Brain microvascular endothelial cell (primary cell): Measurements from ENCODE around the gene POLR3K.

Experiments used
- DNase-seq: peaks from one replicate; pipeline ENCODE4 v3.0.0-alpha.2; 2020
- H3K27ac ChIP-seq: fragments of 250-450 bp; sonication (Bioruptor Pico); 2 replicates; pipeline ENCODE4 v1.5.1; 2020; ENCODE audit warnings: mild to moderate bottlenecking, moderate library complexity
- H3K27me3 ChIP-seq: fragments of 250-450 bp; sonication (Bioruptor Pico); replicated peaks from 2 replicates; pipeline ENCODE4 v1.5.1; 2020; ENCODE audit warnings: mild to moderate bottlenecking
- H3K36me3 ChIP-seq: fragments of 250-450 bp; sonication (Bioruptor Pico); replicated peaks from 2 replicates; pipeline ENCODE4 v1.5.1; 2020; ENCODE audit warnings: mild to moderate bottlenecking
- H3K4me3 ChIP-seq: 2 replicates; pipeline ENCODE4 v1.5.1; 2011; ENCODE audit warnings: low read depth, mild to moderate bottlenecking, control low read depth, low read length, moderate library complexity
- in situ Hi-C: cut with HindIII; loops from 2 replicates; pipeline ENCODE4 v1.10.0; 2017; ENCODE audit warnings: low sequenced_read_pairs, low pct_ligation_motif_present
- TF ChIP-seq, protein P1 (sequence below): IDR thresholded peaks from 2 replicates; pipeline ENCODE4 v1.5.1; 2011; ENCODE audit warnings: low read depth, mild to moderate bottlenecking, moderate library complexity, low read length, control low read depth, inconsistent platforms; ENCODE audit errors: missing control alignments

POLR3K gene

DNA sequence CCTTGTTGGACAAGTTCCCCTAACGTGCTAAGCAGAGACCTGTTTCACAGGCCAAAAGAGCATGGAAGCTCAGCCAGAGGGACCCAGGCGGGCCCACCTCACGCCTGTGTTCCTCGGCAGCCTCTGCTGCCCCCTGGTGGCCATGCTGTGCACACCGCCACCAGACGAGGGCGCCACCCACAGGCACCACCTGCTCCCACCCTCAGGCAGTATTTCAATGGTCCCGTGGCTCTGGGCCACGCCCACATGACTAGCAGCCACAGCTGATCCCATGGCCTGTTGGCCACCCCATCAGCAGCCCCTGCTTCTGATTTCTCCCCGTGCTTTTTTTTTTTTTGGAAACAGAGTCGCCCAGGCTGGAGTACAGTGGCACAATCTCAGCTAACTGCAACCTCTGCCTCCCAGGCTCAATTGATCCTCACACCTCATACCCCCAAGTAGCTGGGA lies 43.5 kb upstream of the POLR3K start:
- peaks cover 12% of the 10 kb centered on the region for H3K36me3 ChIP-seq
- H3K27me3 ChIP-seq = no peaks in the 10 kb centered on the region
- in situ Hi-C loops = no loop called here
- no peak overlapping the region for H3K4me3 ChIP-seq
- peak; percentile 74 for DNase-seq
- TF ChIP-seq, protein P1, sequence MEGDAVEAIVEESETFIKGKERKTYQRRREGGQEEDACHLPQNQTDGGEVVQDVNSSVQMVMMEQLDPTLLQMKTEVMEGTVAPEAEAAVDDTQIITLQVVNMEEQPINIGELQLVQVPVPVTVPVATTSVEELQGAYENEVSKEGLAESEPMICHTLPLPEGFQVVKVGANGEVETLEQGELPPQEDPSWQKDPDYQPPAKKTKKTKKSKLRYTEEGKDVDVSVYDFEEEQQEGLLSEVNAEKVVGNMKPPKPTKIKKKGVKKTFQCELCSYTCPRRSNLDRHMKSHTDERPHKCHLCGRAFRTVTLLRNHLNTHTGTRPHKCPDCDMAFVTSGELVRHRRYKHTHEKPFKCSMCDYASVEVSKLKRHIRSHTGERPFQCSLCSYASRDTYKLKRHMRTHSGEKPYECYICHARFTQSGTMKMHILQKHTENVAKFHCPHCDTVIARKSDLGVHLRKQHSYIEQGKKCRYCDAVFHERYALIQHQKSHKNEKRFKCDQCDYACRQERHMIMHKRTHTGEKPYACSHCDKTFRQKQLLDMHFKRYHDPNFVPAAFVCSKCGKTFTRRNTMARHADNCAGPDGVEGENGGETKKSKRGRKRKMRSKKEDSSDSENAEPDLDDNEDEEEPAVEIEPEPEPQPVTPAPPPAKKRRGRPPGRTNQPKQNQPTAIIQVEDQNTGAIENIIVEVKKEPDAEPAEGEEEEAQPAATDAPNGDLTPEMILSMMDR = peak; percentile 100
- no peak overlapping the region for H3K27ac ChIP-seq

DNA sequence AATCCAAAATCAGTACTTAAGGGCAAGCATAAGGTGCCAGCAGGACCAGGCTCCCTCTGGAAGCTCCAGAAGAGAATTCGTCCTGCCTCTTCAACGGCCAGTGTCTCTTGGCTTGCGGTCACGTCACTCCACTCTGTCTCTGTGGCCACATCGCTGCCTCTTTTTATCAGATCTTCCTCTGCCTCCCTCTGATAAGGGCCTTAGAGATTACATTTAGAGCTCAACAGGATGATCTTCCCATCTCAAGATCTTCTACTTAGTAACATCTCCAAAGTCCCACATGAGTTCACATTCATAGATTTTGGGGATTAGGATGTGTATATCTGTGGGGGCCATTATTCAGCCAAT lies 41.5 kb upstream of the POLR3K start:
- peaks cover 17% of the 10 kb centered on the region for H3K36me3 ChIP-seq
- in situ Hi-C loops = no loop called here
- TF ChIP-seq, protein P1 = no peak

DNA sequence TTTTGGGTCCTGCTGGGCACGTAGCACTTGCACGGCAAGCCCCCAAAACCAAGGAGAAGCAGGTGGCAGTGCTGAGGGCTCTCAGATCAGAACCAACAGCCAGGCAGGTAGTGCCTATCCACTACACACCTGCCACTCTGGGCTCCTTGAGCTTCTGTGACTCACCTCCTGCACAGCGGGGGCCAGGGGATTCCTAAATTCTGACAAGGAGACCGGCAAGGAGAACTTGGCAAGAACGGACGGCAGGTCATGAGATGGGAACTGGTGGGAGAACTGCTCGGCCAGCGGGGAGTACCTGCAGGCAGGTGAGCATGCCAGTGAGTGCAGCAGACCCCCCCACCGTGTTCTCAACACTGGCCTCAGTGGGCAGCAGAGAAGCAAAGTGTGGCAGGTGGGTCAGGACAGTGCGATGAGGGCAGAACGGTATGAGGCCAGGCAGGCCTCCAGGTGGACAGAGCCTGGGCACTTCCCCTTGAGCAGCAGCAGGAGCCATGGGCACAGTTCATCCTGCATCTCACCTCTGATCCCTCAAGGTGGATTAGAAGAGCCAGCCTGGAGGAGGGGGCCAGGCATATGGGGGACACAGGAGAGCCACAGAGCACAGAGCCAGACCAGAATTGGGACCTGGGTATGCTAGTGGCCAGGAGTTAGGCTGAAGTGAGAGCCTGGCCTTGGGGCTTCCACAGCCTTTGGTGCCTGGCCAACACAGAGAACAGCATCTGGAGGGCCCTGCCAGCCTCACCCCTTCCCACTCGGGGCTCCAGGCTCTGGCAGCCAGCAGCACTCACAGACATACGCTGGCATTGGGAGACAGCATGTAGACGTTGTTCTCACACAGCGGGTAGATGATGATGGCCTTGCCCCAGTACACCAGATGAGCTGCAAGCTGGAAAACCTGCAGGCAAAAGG lies 39.3 kb upstream of the POLR3K start:
- Histone ChIP-seq H3K36me3 (peaks cover 34% of the 10 kb centered on the region), H3K4me3 (no peak overlapping the region), H3K27ac (no peak overlapping the region), H3K27me3 (no peaks in the 10 kb centered on the region)
- in situ Hi-C loops = no loop called here
- TF ChIP-seq, protein P1 = no peak
- DNase-seq = no peak

More for the DNA sequence above, 41.5 kb upstream of the POLR3K start:
- Histone ChIP-seq H3K4me3 (no peak overlapping the region), H3K27me3 (no peaks in the 10 kb centered on the region), H3K27ac (no peak overlapping the region)
- DNase-seq = no peak

DNA sequence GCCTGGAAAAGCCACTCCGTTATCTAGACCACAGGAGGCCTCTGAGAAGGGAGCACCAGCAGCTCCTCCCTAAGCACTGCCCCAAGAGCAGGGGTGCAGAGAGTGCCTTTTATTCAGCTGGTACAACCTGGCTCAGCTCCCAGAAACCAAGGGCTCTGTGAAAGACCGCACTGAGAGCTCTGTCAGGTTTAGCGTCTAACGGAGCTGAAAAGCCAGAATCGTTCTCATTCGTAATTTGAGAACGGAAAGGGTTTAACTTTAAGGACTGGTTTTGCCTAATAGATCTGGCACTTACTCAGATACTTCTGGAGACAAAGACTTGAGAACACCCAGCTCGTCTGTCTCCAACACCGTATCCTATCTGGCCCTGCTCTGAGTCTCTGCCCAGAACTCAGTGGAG lies 38.1 kb upstream of the POLR3K start:
- H3K27ac ChIP-seq = no peak overlapping the region
- TF ChIP-seq, protein P1 = no peak

DNA sequence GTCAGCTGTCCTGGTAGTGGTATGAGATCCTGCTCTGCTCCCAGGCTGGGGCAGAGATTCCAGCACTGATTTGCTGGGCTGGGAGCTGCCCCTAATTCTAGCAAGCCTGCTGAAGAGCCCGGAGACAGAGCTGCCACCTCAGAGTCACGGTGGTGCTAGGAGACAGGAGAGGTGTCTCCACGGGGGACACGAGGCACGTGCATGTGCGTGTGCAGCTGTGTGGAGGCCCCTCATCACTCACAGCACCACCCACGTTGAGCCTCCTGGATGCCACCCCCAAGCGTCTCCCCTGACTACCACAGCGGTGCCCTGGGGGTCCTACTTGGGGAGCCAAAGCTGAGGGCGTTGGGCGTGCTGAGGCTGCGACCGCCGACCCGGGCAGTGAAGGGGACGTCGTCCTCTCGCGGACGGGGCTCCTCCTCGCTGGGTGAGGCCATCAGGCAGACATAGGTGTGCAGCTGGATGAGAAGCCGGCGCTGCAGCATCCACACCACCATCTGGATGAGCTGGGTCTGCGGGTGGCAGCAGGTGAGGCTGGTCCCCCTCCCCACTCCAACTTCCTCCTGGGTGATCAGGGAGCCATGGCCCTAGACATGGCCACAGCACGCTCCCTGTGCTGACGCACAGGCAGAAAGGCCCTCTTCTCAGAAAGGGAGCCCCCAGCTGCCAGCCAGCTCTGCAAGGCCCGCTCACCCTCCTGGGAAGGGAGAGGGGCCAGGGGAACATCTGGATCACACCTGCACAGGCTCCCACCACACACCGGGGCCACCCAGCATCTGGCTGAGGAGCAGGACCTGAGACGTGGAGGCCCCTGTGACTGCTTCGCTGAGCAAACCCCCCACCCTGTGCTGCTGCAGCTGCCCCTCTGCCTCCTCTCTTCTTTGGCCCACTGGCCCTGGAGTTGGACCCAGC lies 36.2 kb upstream of the POLR3K start:
- Histone ChIP-seq H3K27ac (no peak overlapping the region), H3K36me3 (peaks cover 60% of the 10 kb centered on the region), H3K27me3 (no peaks in the 10 kb centered on the region), H3K4me3 (no peak overlapping the region)
- TF ChIP-seq, protein P1 = no peak
- in situ Hi-C loops = no loop called here
- DNase-seq = no peak

More for the DNA sequence above, 38.1 kb upstream of the POLR3K start:
- Histone ChIP-seq H3K4me3 (no peak overlapping the region), H3K27me3 (no peaks in the 10 kb centered on the region), H3K36me3 (peaks cover 44% of the 10 kb centered on the region)
- in situ Hi-C loops = no loop called here
- DNase-seq = no peak
